ENCODE measurements around the gene RAB31.

DNA sequence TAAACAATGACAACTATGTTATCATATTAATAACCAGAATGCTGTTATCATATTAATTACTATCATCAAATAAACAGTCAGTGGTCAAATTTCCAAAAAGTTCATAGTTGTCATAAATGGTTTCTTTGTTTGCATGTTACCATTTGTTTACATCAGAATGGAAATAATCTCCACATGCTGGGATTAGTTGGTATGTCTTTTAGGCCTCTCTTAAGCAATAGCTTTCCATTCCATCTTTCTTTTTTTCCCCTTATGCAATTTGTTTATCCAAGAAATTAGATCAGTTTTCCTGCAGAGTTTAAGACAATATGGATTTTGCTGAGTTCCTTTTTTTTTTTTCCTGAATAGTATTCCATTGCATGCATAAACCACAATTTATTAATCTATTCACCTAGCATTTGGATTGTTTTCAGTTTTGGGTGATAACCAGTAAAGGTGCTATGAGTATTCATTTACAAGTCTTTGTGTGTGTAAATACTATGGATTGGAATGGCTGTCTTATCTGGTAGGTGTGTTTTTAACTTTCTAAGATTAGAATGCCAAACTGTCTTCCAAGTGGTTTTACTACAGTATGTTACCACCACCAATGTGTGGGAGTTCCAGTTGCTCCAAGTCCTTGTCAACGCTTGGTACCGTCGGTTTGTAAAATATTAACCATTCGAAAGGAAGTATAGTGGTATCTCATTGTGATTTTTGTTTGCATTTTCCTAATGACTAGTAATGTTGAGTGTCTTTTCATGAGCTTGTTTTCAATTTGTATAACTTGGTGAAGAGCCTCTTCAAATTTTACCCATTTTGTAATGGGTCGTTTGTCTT, 144.4 kb downstream of the RAB31 start:
- no peak for TF ChIP-seq POLR2A (IDR thresholded peaks at IDR 0.05)
- TF ChIP-seq, protein P1, sequence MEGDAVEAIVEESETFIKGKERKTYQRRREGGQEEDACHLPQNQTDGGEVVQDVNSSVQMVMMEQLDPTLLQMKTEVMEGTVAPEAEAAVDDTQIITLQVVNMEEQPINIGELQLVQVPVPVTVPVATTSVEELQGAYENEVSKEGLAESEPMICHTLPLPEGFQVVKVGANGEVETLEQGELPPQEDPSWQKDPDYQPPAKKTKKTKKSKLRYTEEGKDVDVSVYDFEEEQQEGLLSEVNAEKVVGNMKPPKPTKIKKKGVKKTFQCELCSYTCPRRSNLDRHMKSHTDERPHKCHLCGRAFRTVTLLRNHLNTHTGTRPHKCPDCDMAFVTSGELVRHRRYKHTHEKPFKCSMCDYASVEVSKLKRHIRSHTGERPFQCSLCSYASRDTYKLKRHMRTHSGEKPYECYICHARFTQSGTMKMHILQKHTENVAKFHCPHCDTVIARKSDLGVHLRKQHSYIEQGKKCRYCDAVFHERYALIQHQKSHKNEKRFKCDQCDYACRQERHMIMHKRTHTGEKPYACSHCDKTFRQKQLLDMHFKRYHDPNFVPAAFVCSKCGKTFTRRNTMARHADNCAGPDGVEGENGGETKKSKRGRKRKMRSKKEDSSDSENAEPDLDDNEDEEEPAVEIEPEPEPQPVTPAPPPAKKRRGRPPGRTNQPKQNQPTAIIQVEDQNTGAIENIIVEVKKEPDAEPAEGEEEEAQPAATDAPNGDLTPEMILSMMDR (IDR thresholded peaks at IDR 0.05): no peak
